Measurements from ENCODE around the gene RRAD. TPM values are rescaled to one million over a fixed set of nuclear protein-coding genes. Genes with fewer than 3 reads are reported as not detected.

Gene RRAD
- total and polyA plus RNA-seq, 2 donors (not counting 3 experiments of a cell fraction or from before 2014, with no cell fraction given): 0.22 to 0.48 TPM

- Histone ChIP-seq H2AFZ (ENCODE audit: low read depth, low read length) (no peak overlapping the region), H3K79me2 (ENCODE audit: control insufficient read depth, insufficient read depth, low read length) (no peaks in the 10 kb centered on the region), H4K20me1 (replicated peaks; ENCODE audit: control insufficient read depth, extremely low read depth, insufficient read depth, low read length) (no peaks in the 10 kb centered on the region), H3K36me3 (ENCODE audit: control insufficient read depth in 2 of 2, extremely low read depth in 1 of 2, insufficient read depth in 2 of 2, low read length in 2 of 2) (no peaks in the 10 kb centered on the region), H3K4me2 (ENCODE audit: insufficient read depth, low read length) (no peak overlapping the region), H3K27me3 (ENCODE audit: control insufficient read depth in 2 of 2, insufficient read depth in 2 of 2, low read length in 2 of 2) (no peaks in the 10 kb centered on the region), H3K9ac (replicated peaks; ENCODE audit: extremely low read depth, insufficient read depth, low read length) (no peak overlapping the region), H3K27ac (ENCODE audit: insufficient read depth, low read depth, low read length) (no peak overlapping the region), H3K9me1 (replicated peaks; ENCODE audit: control insufficient read depth, extremely low read depth, insufficient read depth, low read length) (no peaks in the 10 kb centered on the region), H3K4me3 (replicated peaks in 1 of 3; ENCODE audit: insufficient read depth in 1 of 3, low read depth in 1 of 3, low read length in 3 of 3) (no peak overlapping the region), H3K4me1 (ENCODE audit: control insufficient read depth, extremely low read depth, insufficient read depth, low read length) (no peaks in the 10 kb centered on the region), H3K9me3 (replicated peaks; ENCODE audit: control insufficient read depth, insufficient read depth, low read length) (no peaks in the 10 kb centered on the region)
- ChIA-PET CTCF (interaction anchor here (0.9 to 1.7 kb wide), 6 partner anchors 10 to 248 kb away, joined by 3 to 7 read pairs (median 3); partner anchors contain the start of gene CDH16), POLR2A (no interaction called here)
- TF ChIP-seq, protein P1, sequence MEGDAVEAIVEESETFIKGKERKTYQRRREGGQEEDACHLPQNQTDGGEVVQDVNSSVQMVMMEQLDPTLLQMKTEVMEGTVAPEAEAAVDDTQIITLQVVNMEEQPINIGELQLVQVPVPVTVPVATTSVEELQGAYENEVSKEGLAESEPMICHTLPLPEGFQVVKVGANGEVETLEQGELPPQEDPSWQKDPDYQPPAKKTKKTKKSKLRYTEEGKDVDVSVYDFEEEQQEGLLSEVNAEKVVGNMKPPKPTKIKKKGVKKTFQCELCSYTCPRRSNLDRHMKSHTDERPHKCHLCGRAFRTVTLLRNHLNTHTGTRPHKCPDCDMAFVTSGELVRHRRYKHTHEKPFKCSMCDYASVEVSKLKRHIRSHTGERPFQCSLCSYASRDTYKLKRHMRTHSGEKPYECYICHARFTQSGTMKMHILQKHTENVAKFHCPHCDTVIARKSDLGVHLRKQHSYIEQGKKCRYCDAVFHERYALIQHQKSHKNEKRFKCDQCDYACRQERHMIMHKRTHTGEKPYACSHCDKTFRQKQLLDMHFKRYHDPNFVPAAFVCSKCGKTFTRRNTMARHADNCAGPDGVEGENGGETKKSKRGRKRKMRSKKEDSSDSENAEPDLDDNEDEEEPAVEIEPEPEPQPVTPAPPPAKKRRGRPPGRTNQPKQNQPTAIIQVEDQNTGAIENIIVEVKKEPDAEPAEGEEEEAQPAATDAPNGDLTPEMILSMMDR (IDR thresholded peaks at IDR 0.05; ENCODE audit: extremely low read depth in 1 of 2, insufficient read depth in 1 of 2, low read depth in 1 of 2, low read length in 2 of 2): no peak
- TF ChIP-seq JUN (IDR thresholded peaks at IDR 0.05; ENCODE audit: borderline replicate concordance, insufficient read depth, insufficient read length, low read depth) (no peak), FOS (IDR thresholded peaks at IDR 0.05; ENCODE audit: borderline replicate concordance, insufficient read depth, low read length) (no peak), GATA2 (IDR thresholded peaks at IDR 0.05; ENCODE audit: insufficient read depth, insufficient read length, low read depth, low read length) (no peak), MYC (IDR thresholded peaks at IDR 0.05; ENCODE audit: low read depth, low read length) (no peak), POLR2AphosphoS5 (IDR thresholded peaks at IDR 0.05; ENCODE audit: insufficient read depth, low read depth, low read length) (no peak), POLR2A (IDR thresholded peaks at IDR 0.05; ENCODE audit: low read depth, low read length) (no peak), EZH2 (IDR thresholded peaks at IDR 0.05; ENCODE audit: borderline replicate concordance, low read depth, low read length, severe bottlenecking) (no peak)
- TF ChIP-seq, protein P2, sequence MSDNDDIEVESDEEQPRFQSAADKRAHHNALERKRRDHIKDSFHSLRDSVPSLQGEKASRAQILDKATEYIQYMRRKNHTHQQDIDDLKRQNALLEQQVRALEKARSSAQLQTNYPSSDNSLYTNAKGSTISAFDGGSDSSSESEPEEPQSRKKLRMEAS (IDR thresholded peaks at IDR 0.05; ENCODE audit: insufficient read depth, insufficient read length): no peak
- BruUV-seq (replicated peaks): no TSS peak
- FAIRE-seq (no peak), DNase-seq (ENCODE audit: low read depth, low spot score) (no peak)
- intact Hi-C loops (cut with micrococcal nuclease): no loop called here
- dilution Hi-C loops (cut with MboI; ENCODE audit: extremely low pct_ligation_motif_present, low sequenced_read_pairs): no loop called here
Measured at GRCh38 chr16:66906916-66907836, 18.2 kb downstream of the RRAD start.
